Tracheal epithelial cell (primary cell): ENCODE results near the gene LRP1. TPM values are rescaled to one million over a fixed set of nuclear protein-coding genes. Genes with fewer than 3 reads are reported as not detected.

Experiments used
- total RNA-seq: library from RNA; depleted of rRNA; stranded (reverse); fragments of >200 nt; gene quantifications from 2 replicates; pipeline ENCODE4 v1.2.1, GENCODE V29; 2014

Gene LRP1
- 44.5 and 48.4 TPM in 2 replicates for total RNA-seq

GRCh38 chr12:57127726-57128518 lies at the start of gene LRP1:
Gene LRP1 (plus strand): TSS chr12:57128483. CDS start chr12:57128965, 482 bp downstream.

GRCh38 chr12:57078519-57079404 lies 49.5 kb upstream of the LRP1 start, which contains the start of gene NEMP1:
Gene NEMP1 (minus strand): TSS chr12:57078791. CDS start chr12:57078745, 46 bp downstream.

GRCh38 chr12:57088354-57089270 lies 39.7 kb upstream of the LRP1 start, which contains the start of gene NAB2:
Gene NAB2 (plus strand): TSS chr12:57089114. CDS start chr12:57089272, 158 bp downstream.

GRCh38 chr12:57111031-57111734 lies 17.1 kb upstream of the LRP1 start, which contains the start of gene STAT6:
Gene STAT6 (minus strand): TSS chr12:57111362. CDS start chr12:57108278, 3,084 bp downstream.

GRCh38 chr12:57146961-57147944 lies 19.0 kb downstream of the LRP1 start, which contains the start of gene LRP1-AS:
Gene LRP1-AS (minus strand): TSS chr12:57147619.

GRCh38 chr12:57216014-57216911 lies 88.0 kb downstream of the LRP1 start, which contains the start of gene NXPH4:
Gene NXPH4 (plus strand): TSS chr12:57216794. CDS start chr12:57216970, 176 bp downstream.

GRCh38 chr12:57229634-57230380 lies 101.5 kb downstream of the LRP1 start, which contains the start of gene SHMT2:
Gene SHMT2 (plus strand): TSS chr12:57229711. CDS start chr12:57229779, 68 bp downstream.

GRCh38 chr12:57250956-57251355 lies 122.7 kb downstream of the LRP1 start, which contains the start of gene STAC3:
Gene STAC3 (minus strand): TSS chr12:57251187. CDS start chr12:57249636, 1,551 bp downstream.

Other genes starting within 250 kb of the LRP1 start
- not detected in 2 replicates for gene SDR9C7, start 194.1 kb upstream of the LRP1 start, total RNA-seq
- 0.64 and 0.96 TPM in 2 replicates for gene RDH16, start 170.9 kb upstream of the LRP1 start, total RNA-seq
- 5.5 and 6.4 TPM in 2 replicates for gene ZBTB39, start 121.9 kb upstream of the LRP1 start, total RNA-seq
- not detected in 2 replicates for gene TAC3, start 112.0 kb upstream of the LRP1 start, total RNA-seq
- under 0.01 TPM in 2 replicates for gene MYO1A, start 78.4 kb upstream of the LRP1 start, total RNA-seq
- gene NEMP1, start 49.7 kb upstream of the LRP1 start, total RNA-seq, result 5.1 and 5.3 TPM in 2 replicates
- 40.9 and 60.0 TPM in 2 replicates for gene NAB2, start 39.4 kb upstream of the LRP1 start, total RNA-seq
- 49.7 and 76.9 TPM in 2 replicates for gene STAT6, start 17.1 kb upstream of the LRP1 start, total RNA-seq
- gene LRP1-AS, start 19.1 kb downstream of the LRP1 start, total RNA-seq, result not detected in 2 replicates
- 1.9 and 3.8 TPM in 2 replicates for gene NXPH4, start 88.3 kb downstream of the LRP1 start, total RNA-seq
- gene SHMT2, start 101.2 kb downstream of the LRP1 start, total RNA-seq, result 306 and 389 TPM in 2 replicates
- gene STAC3, start 122.7 kb downstream of the LRP1 start, total RNA-seq, result 1.1 TPM in 1 of 2 replicates, not detected in the other